HG03565 (cell line): ENCODE data around the gene HMGB3.
"Not testable (repeated sequence)": the region's sequence is repeated elsewhere in the genome, so short reads cannot be mapped to it uniquely, and the experiment has no call there.

Experiments used
- ATAC-seq: cut with Tn5 transposase; IDR thresholded peaks from one replicate; pipeline ENCODE4 v1.9.1; 2021; ENCODE audit warnings: mild to moderate bottlenecking, moderate library complexity; ENCODE audit not compliant: unreplicated experiment

HMGB3 gene

GRCh38 chrX:150982788-150983520, at the start of gene HMGB3:
Gene HMGB3 (plus strand): TSS chrX:150983335. CDS start chrX:150985600, 2,265 bp downstream.
- ATAC-seq: peak; percentile 99

GRCh38 chrX:150933945-150934350, 49.2 kb upstream of the HMGB3 start:
- no peak for ATAC-seq

- ATAC-seq: no peak
Observed at GRCh38 chrX:150934453-150934852, 48.7 kb upstream of the HMGB3 start.

- no peak for ATAC-seq
Observed at GRCh38 chrX:150935467-150935866, 47.7 kb upstream of the HMGB3 start.

DNA sequence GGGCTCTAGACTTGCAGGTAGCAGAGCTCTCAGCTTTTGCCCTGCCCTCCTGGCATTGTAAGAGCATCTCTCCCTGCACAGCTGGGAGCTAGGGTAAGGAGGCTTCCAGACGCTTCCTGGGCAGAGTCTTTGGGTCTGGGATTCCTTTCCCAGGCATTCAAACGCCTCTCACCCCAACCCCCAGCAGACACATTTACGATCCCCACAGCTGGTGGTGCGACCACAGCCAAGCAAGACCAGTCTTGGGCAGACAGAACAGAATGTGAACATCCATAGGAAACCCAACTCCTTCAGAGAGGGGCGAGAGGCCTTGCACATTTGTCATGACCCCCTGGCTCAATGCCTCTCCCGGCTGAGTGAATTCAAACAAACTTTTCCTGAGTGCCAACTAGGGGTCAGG, 46.6 kb upstream of the HMGB3 start:
- no peak for ATAC-seq

DNA sequence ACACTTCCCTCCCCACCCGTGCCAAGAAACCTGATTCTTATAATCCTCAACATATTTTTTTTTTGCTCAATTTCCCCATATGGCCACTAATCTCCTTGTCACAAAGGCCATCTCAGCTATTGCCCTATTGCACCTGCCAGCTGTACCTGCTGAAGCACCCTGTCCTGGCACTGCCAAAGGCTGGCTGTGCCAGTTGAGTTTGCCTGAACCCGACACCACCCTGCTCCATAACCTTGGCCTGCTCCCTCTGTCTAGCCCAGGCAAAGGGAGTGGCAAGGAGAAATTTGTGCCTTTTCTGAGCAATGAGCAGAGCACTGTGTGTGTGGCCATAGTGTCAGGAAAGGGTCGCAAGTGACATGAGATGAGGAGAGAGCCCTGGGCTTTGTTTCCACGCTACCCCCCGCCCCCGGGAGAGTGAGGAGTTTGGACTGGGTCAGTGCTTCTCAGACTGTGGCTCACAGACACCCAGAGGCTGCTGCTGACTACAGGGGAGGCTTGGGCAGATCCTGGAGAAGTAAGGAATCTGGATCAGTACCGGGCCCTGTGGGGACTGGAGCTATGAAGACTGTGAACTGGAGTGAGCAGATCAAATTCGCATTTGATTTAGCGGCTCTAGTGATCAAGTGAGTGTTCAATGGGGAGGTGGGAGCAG, 42.2 kb upstream of the HMGB3 start:
- ATAC-seq: no peak

GRCh38 chrX:150941580-150941979, 41.6 kb upstream of the HMGB3 start:
- no peak for ATAC-seq

GRCh38 chrX:150942942-150943594, 40.1 kb upstream of the HMGB3 start:
- no peak for ATAC-seq

GRCh38 chrX:150944233-150944632, 38.9 kb upstream of the HMGB3 start:
- ATAC-seq: no peak

- ATAC-seq: no peak
Observed at GRCh38 chrX:150954951-150955350, 28.2 kb upstream of the HMGB3 start.

DNA sequence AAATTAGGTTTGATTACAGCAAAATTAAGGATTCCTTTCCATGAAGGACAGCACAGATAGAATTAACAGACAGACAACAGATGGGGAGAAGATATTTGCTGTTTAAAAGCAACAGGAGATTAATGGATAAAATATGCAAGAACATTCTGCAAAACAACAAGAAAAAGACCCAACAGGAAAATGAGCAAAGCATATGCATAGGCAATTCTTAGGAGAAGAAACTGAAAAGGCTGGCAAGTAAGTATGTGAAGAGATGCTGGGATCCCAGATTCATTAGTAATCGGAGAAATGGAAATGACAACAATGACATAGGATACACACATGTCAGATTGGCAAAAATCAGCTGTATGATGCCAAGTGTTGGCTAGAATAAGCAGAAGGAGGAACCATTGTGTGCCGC, 27.5 kb upstream of the HMGB3 start:
- no peak for ATAC-seq

DNA sequence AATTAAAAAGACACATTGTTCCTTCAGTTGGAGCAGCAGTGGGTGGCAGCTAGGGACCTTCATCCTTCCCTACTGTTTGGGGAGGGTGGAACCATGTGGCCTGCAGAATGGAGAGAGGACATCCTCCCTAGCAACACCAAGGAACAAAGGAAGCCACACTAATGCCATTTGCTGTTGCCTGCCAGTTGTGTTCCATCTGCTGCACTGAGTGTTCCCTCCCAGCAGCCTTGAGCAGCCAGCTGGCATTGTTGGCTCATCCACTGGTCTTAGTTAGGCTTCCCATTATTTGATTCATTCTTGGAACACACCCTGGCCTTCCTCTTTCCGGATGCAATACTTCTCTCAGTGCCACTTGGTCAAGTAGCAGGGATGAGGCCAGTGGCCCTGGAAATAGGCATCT, 25.0 kb upstream of the HMGB3 start:
- no peak for ATAC-seq

- no peak for ATAC-seq
Observed at GRCh38 chrX:150959557-150959956, 23.6 kb upstream of the HMGB3 start.

- ATAC-seq: no peak
Observed at GRCh38 chrX:150961631-150962030, 21.5 kb upstream of the HMGB3 start.

DNA sequence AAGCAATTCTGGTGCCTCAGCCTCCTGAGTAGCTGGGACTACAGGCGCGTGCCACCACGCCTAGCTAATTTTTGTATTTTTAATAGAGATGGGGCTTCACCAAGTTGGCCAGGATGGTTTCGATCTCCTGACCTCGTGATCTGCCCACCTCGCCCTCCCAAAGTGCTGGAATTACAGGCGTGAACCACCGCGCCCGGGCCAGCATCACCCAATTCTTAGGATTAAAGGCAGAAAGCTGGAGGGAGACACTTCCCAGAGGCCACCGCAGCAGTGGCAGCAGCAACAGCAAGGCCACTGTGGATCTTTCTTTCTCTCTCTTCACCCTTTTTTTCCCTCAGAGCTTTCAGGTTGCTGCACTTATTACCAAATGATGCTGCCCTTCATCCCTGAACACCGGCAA, 18.7 kb upstream of the HMGB3 start:
- not testable (repeated sequence) for ATAC-seq

DNA sequence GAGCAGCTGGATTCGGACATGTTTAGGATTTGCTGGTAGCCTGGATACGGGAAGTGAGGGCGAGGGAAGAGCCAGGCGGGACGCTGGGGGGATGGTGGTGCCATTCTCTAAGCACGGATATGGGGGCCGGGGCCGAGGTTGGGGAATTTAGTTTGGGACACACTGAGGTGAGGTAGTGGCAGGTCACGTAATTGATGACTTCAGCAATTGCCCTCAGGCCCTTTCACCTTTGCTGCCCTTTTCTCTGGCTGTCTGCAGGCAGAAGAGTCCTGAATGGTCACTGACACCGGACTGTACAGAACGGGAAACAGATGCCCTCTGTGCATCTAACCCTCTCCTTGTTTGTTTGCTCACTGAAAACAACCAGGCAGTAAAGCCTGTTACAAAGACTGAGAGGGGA, 16.9 kb upstream of the HMGB3 start:
- ATAC-seq: no peak

DNA sequence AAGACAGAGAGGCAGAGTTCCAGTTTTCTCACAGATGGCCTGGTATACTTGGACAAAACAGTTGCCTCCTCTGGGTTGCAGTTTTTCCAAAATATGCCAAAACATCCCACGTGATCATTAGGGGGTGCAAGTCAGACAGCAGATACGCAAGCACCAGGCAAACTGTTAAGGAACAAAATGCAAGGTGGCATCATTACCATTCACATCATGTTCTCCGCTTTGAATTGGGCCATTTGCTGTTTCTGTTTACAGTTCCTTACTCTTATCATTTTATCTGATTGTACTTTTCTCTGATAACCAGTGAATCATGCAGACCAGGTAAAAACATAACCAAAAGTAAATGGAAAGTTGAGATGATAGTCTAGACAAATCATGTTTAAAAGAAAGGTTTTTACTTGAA, 16.4 kb upstream of the HMGB3 start:
- no peak for ATAC-seq

DNA sequence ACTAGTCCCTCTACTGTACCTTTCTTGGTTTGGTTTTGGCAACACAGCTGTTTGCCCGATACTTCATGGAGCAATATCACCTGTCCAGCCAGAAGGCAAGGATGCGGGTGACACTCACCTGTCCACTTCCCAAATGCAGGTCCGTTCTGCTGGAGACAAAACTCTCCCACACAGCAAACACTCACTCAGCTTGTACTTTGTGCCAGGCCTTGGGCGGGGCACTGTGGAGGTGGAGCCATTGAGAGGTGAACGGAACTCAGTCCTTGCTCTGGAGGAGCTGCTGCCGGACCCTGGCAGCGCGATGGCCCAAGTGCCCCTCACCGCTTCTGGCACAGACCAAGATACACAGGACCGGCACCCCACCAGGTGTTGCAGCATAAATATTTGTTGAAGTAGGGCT, 15.3 kb upstream of the HMGB3 start:
- no peak for ATAC-seq

DNA sequence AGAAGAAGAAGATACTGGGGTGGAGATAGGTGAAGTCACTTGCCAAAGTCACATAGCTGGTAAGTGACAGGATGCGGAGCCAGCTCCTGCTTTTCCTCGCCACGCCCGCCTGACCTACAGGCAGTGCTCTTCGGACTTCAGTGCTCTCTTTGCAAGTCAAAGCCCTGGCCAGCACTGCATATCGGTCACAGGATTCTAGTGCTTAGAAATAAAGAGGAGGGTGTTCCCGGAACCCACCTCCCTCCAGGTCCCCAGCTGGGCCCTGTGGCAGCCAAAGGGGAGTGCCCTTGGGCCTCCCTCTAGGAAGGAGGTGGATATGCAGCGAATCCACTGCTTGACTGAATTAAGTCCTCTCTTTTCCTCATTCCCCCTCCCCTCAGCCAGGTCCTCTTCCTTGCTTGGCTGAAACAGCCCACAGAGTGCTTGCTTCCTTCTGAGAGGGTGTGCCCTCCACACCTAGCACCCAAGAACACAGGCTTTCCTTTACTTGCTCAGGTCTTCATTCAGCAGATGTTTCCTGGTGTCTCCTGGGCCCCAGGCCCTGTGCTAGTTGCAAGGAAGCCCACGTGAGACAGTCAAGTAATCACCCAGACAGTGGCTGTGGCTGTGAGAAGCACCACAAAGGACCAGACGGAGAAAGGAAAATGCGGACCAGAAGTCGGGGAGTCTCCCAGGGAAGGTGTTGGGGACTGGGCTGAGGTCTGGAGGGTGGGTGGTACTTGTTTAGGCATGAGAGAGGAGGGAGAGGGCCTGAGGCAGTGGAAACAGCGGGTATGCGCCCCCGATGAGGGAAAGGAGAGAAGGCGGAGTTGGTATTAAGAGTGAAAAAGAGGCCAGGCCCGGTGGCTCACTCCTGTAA, 14.0 kb upstream of the HMGB3 start:
- ATAC-seq: no peak

DNA sequence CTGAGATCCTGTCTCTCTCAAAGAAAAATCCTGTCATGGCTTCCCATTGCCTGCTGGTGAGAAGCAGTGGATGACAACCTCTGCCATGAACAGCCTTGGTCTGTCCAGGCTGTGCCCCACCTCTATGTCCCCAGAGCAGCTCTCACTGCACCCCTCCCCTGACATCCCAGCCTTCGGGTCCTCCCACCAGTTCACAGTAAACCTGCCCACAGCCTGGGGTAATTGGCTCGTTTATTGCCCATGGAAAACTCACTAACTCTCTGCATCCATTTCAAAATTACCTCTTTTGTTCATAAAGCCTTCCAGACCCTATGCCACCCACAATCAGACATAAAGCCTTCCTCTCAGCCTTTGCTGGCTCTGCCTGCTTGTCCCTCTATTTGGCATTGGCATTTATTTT, 10.7 kb upstream of the HMGB3 start:
- ATAC-seq: no peak
